Activated CD8-positive, alpha-beta memory T cell treated with anti-CD3 and anti-CD28 coated beads, Interleukin-2, amount 50 U/mL, for 24 hours (primary cell): ENCODE data around the gene DNAH17.

Source experiments
- DNase-seq: peaks from one replicate; pipeline ENCODE4 v3.0.0-alpha.2; 2020; ENCODE audit errors: extremely low read depth

Gene DNAH17

GRCh38 chr17:78390241-78391050 is 186.8 kb downstream of the DNAH17 start:
- DNase-seq, result no peak

GRCh38 chr17:78387977-78388941 is 188.9 kb downstream of the DNAH17 start:
- no peak for DNase-seq

- no peak for DNase-seq
Observed at GRCh38 chr17:78384479-78385175, 192.6 kb downstream of the DNAH17 start.

GRCh38 chr17:78383725-78384471 is 193.3 kb downstream of the DNAH17 start:
- no peak for DNase-seq

GRCh38 chr17:78381601-78382232 is 195.5 kb downstream of the DNAH17 start:
- DNase-seq, result no peak

- no peak for DNase-seq
Observed at GRCh38 chr17:78380370-78380769, 196.8 kb downstream of the DNAH17 start.

- no peak for DNase-seq
Observed at GRCh38 chr17:78379131-78379491, 198.1 kb downstream of the DNAH17 start.

- DNase-seq, result peak; percentile 57
Observed at GRCh38 chr17:78378225-78379130, 198.7 kb downstream of the DNAH17 start, which contains the start of gene PGS1. Gene PGS1 (plus strand): TSS chr17:78378649. CDS start chr17:78378666, 17 bp downstream.

GRCh38 chr17:78377858-78378224 is 199.4 kb downstream of the DNAH17 start:
- no peak for DNase-seq

- DNase-seq, result no peak
Observed at GRCh38 chr17:78376161-78376560, 201.0 kb downstream of the DNAH17 start.

- no peak for DNase-seq
Observed at GRCh38 chr17:78375401-78376151, 201.6 kb downstream of the DNAH17 start.

GRCh38 chr17:78374631-78375274 is 202.4 kb downstream of the DNAH17 start:
- DNase-seq, result no peak

- DNase-seq, result no peak
Observed at GRCh38 chr17:78374189-78374588, 203.0 kb downstream of the DNAH17 start.
